Activated T-helper 2 cell treated with anti-CD3 and anti-CD28 coated beads, Interferon-gamma antibody, Interleukin-2, Interleukin-4, amounts not matched to agents 10 μg/mL and 5 μg/mL and 100 μg/mL, durations not matched to agents 14 hours and 24 hours and 36 hours (primary cell): ENCODE data around the gene PRR12. TPM values are rescaled to one million over a fixed set of nuclear protein-coding genes. Genes with fewer than 3 reads are reported as not detected.

Experiments used
- DNase-seq: peaks from one replicate; pipeline ENCODE4 v3.0.0; 2021; ENCODE audit warnings: low spot score
- H3K27ac Mint-ChIP-seq: one replicate; pipeline ENCODE4 v1.8.0; 2021; ENCODE audit warnings: mixed read lengths
- H3K27me3 Mint-ChIP-seq: one replicate; pipeline ENCODE4 v1.8.0; 2021; ENCODE audit warnings: low read depth, mixed read lengths
- H3K36me3 Mint-ChIP-seq: one replicate; pipeline ENCODE4 v1.8.0; 2021; ENCODE audit warnings: low read depth, mixed read lengths
- H3K4me1 Mint-ChIP-seq: one replicate; pipeline ENCODE4 v1.8.0; 2021; ENCODE audit warnings: low read depth, mixed read lengths
- H3K4me3 Mint-ChIP-seq: one replicate; pipeline ENCODE4 v1.8.0; 2021; ENCODE audit warnings: low read depth, mild to moderate bottlenecking, moderate library complexity, mixed read lengths
- H3K9me3 Mint-ChIP-seq: one replicate; pipeline ENCODE4 v1.8.0; 2021; ENCODE audit warnings: mixed read lengths
- intact Hi-C: fragments of 100-400 bp; cut with micrococcal nuclease; formaldehyde crosslinking; loops from one replicate; pipeline ENCODE4 v1.15.1; 2023
- total RNA-seq: library from RNA; stranded (reverse); gene quantifications from 2 replicates; pipeline ENCODE4 v1.2.3, GENCODE V29; 2022

PRR12 gene
- total RNA-seq, 1 donor from 2014 or later, result 34.6 TPM

GRCh38 chr19:49554701-49555181, 36.2 kb upstream of the PRR12 start:
- no peaks in the 10 kb centered on the region for H3K27me3 Mint-ChIP-seq
- H3K4me3 Mint-ChIP-seq, result peak overlapping the region; percentile 55
- intact Hi-C loops, result loop anchor here (2.0 kb wide), 1 partner anchor 14 kb away; no protein-coding TSS in a partner anchor
- peak; percentile 48 for DNase-seq
- peaks cover 50% of the 10 kb centered on the region for H3K4me1 Mint-ChIP-seq
- no peaks in the 10 kb centered on the region for H3K9me3 Mint-ChIP-seq
- peaks cover 56% of the 10 kb centered on the region for H3K36me3 Mint-ChIP-seq
- H3K27ac Mint-ChIP-seq, result peak overlapping the region; percentile 99

DNA sequence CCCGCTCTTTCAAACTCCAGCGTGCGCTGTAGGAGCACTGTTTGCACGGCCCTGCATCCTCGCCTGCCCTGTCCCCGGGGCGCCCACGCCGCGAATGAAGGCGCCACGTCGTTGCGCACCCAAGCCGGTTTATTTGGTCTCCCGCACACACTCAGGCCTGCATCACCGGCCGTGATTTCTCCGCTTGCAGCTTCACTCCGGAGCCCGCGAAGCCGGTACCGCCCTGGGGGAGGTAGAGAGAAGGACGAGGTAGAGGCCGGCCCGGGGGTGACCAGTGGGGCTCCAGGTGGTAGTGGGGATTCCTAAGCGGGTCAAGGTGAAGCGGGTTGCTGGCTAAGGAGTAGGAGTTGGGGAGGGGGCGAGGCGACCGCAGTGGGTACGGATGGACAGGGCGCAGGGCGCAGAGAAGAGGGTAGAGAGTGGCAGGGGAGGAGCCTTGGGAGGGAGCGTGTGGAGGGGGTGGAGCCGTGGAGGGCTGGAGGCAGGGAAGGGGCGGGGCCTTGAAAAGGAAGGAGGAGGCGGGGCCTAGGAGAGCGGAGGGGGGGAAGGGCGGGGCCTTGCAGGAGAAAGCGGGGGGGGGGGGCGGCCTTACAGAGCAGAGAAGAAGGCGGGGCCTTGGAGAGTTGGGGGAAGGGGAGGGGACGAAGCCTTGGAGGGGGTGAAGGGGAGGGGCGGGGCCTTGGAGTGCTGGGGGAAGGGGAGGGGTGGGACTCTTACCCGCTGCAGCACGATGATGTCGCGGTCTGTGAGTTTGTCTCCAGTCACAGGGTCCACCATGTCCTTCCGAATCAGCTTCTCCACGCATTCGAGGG, 35.2 kb upstream of the PRR12 start:
- intact Hi-C loops, result loop anchor here (2.0 kb wide), 1 partner anchor 13 kb away; no protein-coding TSS in a partner anchor
- H3K9me3 Mint-ChIP-seq, result no peaks in the 10 kb centered on the region
- peak overlapping the region; percentile 99 for H3K27ac Mint-ChIP-seq
- H3K4me3 Mint-ChIP-seq, result no peak overlapping the region
- no peaks in the 10 kb centered on the region for H3K27me3 Mint-ChIP-seq
- peaks cover 61% of the 10 kb centered on the region for H3K4me1 Mint-ChIP-seq
- peaks cover 66% of the 10 kb centered on the region for H3K36me3 Mint-ChIP-seq
- peak; percentile 73 for DNase-seq

GRCh38 chr19:49556412-49557398, 34.3 kb upstream of the PRR12 start:
- Mint-ChIP-seq H3K4me1 (peaks cover 66% of the 10 kb centered on the region), H3K36me3 (peaks cover 65% of the 10 kb centered on the region), H3K27ac (peak overlapping the region; percentile 4), H3K9me3 (no peaks in the 10 kb centered on the region), H3K27me3 (no peaks in the 10 kb centered on the region), H3K4me3 (no peak overlapping the region)
- no peak for DNase-seq
- intact Hi-C loops, result no loop called here

DNA sequence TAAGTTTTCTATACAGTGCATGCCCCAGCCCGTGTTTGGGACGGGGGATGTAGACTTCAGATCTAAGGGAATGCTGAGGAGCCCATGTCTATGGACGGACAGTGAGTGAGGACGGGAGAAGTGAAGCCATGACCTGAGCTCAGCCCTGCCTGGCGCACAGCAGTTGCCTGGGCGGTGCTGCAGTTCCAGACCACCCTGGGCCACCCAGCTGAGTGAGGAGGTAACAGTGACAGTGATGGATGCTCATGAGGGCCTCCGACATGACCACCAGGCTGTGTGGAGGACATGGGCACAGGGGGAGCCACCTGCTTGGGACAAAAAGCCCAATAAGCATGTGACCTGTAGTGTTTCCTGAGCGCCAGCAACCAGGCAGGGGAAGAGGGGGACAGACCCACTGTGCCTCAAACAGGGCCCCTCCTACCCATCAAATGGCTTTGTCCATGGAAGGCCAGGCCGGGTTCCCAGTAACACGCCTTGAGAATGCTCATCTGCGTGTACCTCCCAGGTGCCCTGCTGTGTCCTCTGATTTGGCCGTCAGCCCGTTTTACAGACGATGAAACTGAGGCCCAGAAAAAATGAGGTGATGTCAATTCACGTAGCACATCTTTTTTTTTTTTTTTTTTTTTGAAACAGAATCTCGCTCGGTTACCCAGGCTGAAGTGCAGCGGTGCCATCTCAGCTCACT, 33.2 kb upstream of the PRR12 start:
- DNase-seq, result no peak
- no peaks in the 10 kb centered on the region for H3K9me3 Mint-ChIP-seq

GRCh38 chr19:49558591-49558990, 32.4 kb upstream of the PRR12 start:
- H3K27ac Mint-ChIP-seq, result peak overlapping the region; percentile 92
- H3K4me1 Mint-ChIP-seq, result peaks cover 66% of the 10 kb centered on the region

More for the DNA sequence above, 33.2 kb upstream of the PRR12 start:
- intact Hi-C loops, result no loop called here
- peaks cover 63% of the 10 kb centered on the region for H3K36me3 Mint-ChIP-seq
- H3K4me1 Mint-ChIP-seq, result peaks cover 67% of the 10 kb centered on the region
- H3K27me3 Mint-ChIP-seq, result no peaks in the 10 kb centered on the region
- peak overlapping the region; percentile 10 for H3K4me3 Mint-ChIP-seq
- peak overlapping the region; percentile 59 for H3K27ac Mint-ChIP-seq

DNA sequence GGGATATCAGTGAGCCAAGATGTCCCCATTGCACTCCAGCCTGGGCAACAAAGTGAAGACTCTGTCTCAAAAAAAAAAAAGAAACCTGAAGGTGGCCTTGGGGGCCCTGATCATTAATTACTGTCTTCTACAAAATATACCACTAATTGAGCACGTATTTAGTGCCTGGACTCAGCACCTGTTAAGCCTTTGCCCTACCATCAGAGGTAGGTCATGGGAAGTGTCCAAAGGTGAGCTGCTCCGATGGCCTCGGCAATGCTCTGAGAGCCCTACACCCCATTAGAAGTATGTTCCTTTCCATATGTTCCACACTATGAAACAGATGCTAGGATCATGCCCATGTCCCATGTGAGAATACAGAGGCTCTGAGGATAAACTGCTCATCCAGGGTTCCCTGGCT, 31.5 kb upstream of the PRR12 start:
- Mint-ChIP-seq H3K9me3 (no peaks in the 10 kb centered on the region), H3K27me3 (no peaks in the 10 kb centered on the region), H3K4me3 (peak overlapping the region; percentile 74), H3K4me1 (peaks cover 65% of the 10 kb centered on the region), H3K27ac (peak overlapping the region; percentile 92), H3K36me3 (peaks cover 67% of the 10 kb centered on the region)
- DNase-seq, result no peak
- intact Hi-C loops, result no loop called here

More at GRCh38 chr19:49558591-49558990, 32.4 kb upstream of the PRR12 start:
- Mint-ChIP-seq H3K36me3 (peaks cover 65% of the 10 kb centered on the region), H3K27me3 (no peaks in the 10 kb centered on the region), H3K9me3 (no peaks in the 10 kb centered on the region), H3K4me3 (peak overlapping the region; percentile 74)
- intact Hi-C loops, result no loop called here
- DNase-seq, result no peak

DNA sequence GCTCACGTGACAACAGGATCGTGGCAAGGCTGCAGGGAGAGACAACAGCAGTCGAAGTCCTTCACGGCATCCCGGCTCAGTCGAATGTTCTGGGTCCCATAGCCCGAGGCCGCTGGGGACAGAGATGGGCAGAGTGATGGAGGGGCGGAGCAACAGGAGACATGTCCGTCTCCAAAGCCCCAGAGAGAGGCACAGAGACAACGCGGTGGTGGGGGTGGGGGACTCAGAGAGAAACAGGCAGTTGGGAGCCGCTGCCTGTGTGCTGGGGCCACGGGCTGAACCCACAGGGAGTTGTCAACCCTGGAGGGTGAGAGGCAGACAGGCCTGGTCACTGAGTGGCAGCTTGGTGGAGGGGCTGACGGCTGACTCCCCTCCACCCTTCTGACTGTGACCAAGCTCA, 31.1 kb upstream of the PRR12 start:
- H3K27ac Mint-ChIP-seq, result peak overlapping the region; percentile 92
- peaks cover 67% of the 10 kb centered on the region for H3K36me3 Mint-ChIP-seq
- H3K4me3 Mint-ChIP-seq, result peak overlapping the region; percentile 74
- intact Hi-C loops, result loop anchor here (1.0 kb wide), 1 partner anchor 8 kb away; no protein-coding TSS in a partner anchor
- H3K9me3 Mint-ChIP-seq, result no peaks in the 10 kb centered on the region
- H3K27me3 Mint-ChIP-seq, result no peaks in the 10 kb centered on the region
- H3K4me1 Mint-ChIP-seq, result peaks cover 65% of the 10 kb centered on the region
- DNase-seq, result no peak

- H3K27me3 Mint-ChIP-seq, result no peaks in the 10 kb centered on the region
- H3K4me3 Mint-ChIP-seq, result peak overlapping the region; percentile 74
- peak overlapping the region; percentile 92 for H3K27ac Mint-ChIP-seq
- peaks cover 66% of the 10 kb centered on the region for H3K4me1 Mint-ChIP-seq
- H3K36me3 Mint-ChIP-seq, result peaks cover 66% of the 10 kb centered on the region
- H3K9me3 Mint-ChIP-seq, result no peaks in the 10 kb centered on the region
- intact Hi-C loops, result loop anchor here (1.0 kb wide), 1 partner anchor 8 kb away; no protein-coding TSS in a partner anchor
- no peak for DNase-seq
Observed at GRCh38 chr19:49560358-49560900, 30.6 kb upstream of the PRR12 start.

DNA sequence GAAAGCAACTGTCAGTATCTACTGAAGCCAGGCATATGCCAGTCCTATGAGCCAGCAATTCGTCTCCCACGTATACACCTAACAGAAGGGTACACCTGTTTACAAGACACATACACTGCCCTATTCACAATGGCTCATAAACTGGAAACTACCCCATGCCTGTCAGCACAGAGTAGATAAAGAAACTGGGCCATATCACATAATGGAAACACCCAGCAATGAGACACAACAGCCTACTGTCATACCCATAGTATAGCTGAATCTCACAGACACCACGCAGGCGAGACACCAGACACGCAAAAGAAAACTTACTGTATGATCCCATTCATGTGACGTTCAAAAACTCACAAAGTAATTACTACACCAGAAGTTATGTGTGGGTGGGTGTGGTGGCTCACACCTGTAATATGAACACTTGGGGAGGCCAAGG, 26.4 kb upstream of the PRR12 start:
- DNase-seq, result no peak
- peak overlapping the region; percentile 82 for H3K27ac Mint-ChIP-seq
- no peak overlapping the region for H3K4me3 Mint-ChIP-seq
- H3K36me3 Mint-ChIP-seq, result peaks cover 39% of the 10 kb centered on the region
- H3K9me3 Mint-ChIP-seq, result no peaks in the 10 kb centered on the region
- no peaks in the 10 kb centered on the region for H3K27me3 Mint-ChIP-seq
- intact Hi-C loops, result no loop called here
- peaks cover 61% of the 10 kb centered on the region for H3K4me1 Mint-ChIP-seq

DNA sequence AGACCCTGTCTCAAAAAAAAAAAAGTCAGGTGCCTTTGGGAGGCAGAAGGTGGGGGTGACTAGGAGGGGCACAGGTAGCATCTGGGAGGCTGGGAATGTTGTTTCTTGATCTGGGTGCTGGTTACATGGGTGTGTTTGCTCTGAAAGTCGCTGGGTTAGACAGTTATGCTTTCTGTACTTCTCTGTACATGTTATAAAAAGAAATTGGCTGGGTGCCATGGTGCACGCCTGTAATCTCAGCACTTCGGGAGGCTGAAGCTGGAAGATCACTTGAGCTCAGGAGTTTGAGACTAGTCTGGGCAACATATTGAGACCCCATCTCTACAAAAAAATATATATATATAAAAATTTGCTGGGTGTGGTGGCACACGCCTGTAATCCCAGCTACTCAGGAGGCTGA, 25.7 kb upstream of the PRR12 start:
- Mint-ChIP-seq H3K4me1 (peaks cover 60% of the 10 kb centered on the region), H3K4me3 (no peak overlapping the region), H3K27me3 (no peaks in the 10 kb centered on the region), H3K27ac (peak overlapping the region; percentile 82), H3K9me3 (no peaks in the 10 kb centered on the region), H3K36me3 (peaks cover 33% of the 10 kb centered on the region)
- no peak for DNase-seq
- intact Hi-C loops, result no loop called here

GRCh38 chr19:49566302-49566701, 24.7 kb upstream of the PRR12 start:
- no peak for DNase-seq
- H3K27me3 Mint-ChIP-seq, result no peaks in the 10 kb centered on the region
- peak overlapping the region; percentile 33 for H3K27ac Mint-ChIP-seq
- peaks cover 28% of the 10 kb centered on the region for H3K36me3 Mint-ChIP-seq
- H3K4me3 Mint-ChIP-seq, result no peak overlapping the region
- H3K4me1 Mint-ChIP-seq, result peaks cover 57% of the 10 kb centered on the region
- intact Hi-C loops, result no loop called here
- H3K9me3 Mint-ChIP-seq, result no peaks in the 10 kb centered on the region
